GM21619 (cell line): Measurements from ENCODE around the gene HIF1AN.

Experiments
- ATAC-seq: cut with Tn5 transposase; IDR thresholded peaks from one replicate; pipeline ENCODE4 v1.9.1; 2021; ENCODE audit not compliant: unreplicated experiment

Gene HIF1AN

GRCh38 chr10:100535715-100536353 lies at the start of gene HIF1AN:
HIF1AN (plus strand) TSS chr10:100535943; CDS start chr10:100535959, 16 bp downstream.
- peak; percentile 92 for ATAC-seq

DNA sequence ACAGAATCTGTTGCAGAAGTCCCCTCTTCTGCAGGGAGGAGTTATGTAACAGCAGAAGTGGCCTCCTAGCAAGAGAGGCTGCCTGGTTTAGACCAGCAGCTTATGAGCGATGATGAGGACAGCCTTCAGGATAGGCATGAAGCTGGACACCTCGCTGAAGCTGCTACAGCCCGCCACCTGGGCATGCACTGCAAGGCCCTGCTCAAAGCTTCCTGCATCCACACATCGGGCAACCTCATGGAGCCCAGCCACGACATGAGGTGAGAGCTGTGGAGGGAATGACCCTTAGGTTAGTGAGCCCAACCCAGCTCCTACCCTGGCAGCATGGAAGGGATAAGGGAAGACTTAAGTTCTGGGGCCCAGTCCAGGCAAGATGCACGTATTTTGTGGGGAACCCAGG lies 48.2 kb upstream of the HIF1AN start:
- no peak for ATAC-seq

GRCh38 chr10:100489396-100489795 lies 46.3 kb upstream of the HIF1AN start:
- no peak for ATAC-seq

- no peak for ATAC-seq
Measured at GRCh38 chr10:100490531-100490930, 45.2 kb upstream of the HIF1AN start.

- no peak for ATAC-seq
Measured at GRCh38 chr10:100496567-100496966, 39.2 kb upstream of the HIF1AN start.

- no peak for ATAC-seq
Measured at GRCh38 chr10:100498059-100498458, 37.7 kb upstream of the HIF1AN start.

- ATAC-seq, result no peak
Measured at GRCh38 chr10:100501423-100501822, 34.3 kb upstream of the HIF1AN start.

DNA sequence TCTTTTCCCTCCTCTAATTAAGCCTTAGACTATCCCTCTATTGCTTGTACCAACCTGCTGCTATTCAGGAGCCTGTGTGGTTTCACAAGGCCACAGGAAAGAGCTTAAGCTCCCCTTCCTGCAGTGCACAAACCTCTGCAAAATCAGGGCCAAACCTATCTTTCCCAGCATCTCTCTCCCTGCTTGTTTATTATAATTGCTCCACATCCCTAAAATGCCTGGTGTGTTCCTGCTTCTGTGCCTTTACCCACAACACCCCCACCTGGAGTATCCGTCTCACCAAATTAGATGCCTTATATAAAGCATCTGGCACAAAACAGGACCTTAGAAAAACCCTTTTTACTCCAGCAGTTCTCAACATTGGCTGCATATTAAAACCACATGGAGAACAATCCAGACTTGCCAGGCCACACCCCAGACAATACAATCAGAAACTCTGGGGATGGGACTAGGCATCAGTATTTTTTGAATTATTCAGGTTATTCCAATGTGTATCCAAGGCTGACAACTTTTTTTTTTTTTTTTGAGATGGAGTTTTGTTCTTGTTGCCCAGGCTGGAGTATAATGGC lies 32.7 kb upstream of the HIF1AN start:
- ATAC-seq, result no peak

GRCh38 chr10:100504096-100504495 lies 31.6 kb upstream of the HIF1AN start:
- ATAC-seq, result no peak

DNA sequence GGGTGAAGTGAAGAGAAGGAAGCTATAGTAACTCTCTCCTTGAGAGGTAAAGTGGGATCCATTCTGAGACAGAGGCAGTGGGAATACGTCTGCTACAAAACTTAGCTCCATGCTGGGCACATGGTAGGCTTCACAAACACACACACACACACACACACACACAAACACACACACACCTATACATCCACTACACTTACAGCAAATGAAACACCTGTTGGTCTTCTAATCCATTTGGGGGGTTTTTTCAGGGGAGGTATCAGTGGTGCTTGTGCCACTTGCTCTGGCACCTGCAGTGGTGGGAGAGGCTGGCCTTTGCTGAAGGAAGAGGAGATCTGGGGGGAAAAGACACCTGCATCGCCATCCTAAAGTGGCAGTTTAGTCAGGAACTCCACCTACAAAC lies 30.6 kb upstream of the HIF1AN start:
- ATAC-seq, result no peak

GRCh38 chr10:100506596-100507356 lies 29.0 kb upstream of the HIF1AN start:
- no peak for ATAC-seq

DNA sequence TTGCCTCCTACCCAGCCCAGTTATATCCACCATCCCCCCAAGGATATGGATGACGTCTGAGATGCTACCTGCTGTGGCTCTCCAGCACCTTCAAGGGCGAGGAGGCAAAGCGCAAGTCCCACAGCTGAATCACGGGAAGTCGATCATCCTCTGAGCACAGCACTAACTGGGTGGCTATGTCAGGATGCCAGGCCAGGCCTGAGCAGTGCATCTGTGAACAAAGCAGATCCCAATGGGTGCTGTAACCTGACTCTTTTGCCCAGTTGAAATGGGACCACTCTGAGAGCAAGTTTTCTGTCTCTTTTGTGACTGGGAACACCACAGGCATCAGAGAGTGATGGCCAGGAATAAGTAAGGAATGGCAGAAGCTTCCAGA lies 28.4 kb upstream of the HIF1AN start:
- ATAC-seq, result no peak

DNA sequence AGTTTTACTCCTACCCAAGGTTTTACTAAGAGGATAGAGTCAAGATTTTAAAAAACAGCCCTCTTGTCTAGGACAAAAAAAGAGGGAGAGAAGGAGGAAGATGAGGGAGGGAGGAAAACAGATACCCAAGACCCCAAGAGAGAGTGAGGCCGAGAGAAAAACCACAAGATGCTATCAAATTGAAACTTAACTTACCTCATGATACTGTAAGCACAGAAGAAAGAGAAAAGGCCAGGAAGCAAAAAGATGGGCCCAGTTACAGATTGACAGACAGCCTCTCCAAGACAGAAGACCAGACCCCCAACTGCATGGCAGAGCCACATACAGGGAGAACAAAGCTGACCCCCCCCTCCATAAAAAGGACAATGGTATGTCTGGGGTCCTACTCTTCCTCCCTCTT lies 27.5 kb upstream of the HIF1AN start:
- no peak for ATAC-seq

DNA sequence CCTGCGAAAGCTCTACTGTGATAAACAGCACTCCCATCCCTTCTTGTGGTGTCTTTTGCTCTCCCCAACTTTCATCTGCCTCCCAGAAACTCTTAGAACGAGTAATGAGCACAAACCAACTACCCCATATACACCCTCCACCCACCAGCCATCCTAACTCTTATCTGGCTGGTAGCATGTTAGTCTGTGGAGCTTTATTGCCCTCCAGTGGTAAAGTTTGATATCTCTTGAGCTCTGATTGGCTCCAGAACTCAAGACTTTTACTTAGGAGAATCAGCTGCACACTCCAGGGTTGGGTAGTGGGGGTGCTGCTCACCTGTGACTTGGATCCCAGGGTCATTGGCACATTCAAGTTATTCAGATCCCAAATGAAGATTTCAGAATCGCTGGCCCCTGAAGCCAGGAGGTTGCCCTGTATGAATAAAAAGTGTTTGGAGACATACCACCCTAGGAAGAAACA lies 27.0 kb upstream of the HIF1AN start:
- ATAC-seq, result no peak

DNA sequence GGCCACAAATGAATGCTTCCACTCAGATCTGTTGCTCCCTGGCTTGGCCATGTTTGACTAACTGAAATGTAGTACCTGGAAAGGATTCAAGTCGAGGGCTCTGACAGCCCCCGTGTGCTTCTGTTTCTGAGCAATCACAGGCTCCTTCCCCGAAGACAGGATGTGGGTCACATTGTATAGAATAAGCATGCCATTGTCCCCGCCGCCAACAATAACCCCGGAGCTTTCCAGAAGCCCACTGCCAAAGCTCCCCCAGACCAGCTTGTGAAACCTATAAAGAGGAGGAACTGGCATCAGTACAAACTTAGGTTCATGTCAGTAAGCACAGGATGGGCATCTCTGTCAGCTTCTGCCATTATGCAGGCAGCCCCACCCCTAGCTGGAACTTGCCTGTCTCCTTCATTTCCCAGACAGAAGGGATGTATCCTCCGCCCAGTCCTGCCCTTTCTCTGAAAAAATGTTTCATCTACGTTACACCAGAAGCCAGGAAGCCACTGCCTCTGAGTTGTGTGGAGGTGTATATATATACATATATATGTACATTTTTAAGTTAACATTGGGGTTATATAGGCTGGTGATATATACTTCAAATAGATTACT lies 26.4 kb upstream of the HIF1AN start:
- no peak for ATAC-seq

DNA sequence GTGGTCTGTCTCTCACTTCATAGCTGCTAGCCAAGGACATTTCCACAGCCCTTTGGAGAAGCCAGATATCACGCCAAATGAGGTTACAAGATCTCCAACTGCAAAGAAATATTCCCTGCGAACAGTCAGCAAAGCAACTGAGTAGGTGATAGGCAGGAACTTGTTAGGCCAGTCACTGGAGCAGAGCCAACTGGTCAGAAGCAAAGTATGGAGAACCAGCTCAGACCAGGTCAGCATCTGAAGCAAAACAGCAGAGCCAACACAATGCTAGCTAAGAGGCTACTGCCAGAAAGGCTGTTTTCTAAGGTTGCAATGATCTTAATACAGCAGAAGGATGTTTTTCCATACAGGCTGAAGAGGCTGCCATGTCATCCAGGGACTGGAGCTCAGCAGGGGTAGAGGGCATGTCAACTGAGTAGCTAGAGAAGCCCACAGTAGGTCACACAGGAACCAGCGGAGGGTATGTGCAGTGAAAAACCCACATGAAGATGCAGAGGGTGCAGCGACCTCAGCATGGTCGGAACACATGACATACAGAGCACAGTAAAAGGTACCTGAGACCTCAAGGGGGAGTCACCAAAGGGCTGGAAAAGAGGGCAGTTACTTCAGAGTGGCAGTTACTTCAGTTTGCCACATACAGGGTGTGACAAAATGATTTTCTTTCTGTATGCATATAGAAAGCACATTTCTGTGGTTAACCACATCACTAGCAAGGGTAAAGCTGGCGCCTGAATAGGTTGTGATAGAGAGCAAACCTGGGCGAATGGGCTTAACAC lies 25.0 kb upstream of the HIF1AN start:
- no peak for ATAC-seq

- ATAC-seq, result no peak
Measured at GRCh38 chr10:100515612-100516011, 20.1 kb upstream of the HIF1AN start.

DNA sequence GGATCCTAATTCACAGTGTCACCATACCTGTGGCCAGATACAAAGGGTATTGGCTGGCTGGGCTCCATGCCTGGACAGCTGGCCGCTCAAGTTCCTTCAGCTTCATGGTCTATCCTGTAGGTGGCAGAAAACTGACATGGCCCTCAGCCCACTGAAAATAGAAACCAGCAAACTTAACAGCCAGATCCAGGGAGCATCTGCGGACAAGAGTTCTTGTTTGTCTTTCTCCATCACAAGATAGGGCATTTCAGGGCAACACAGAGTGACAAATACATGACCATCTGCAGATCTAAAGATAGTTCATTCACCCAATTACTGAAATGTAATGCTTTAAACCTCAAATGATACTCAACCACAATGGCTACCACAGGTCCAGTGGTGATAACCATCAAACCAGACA lies 18.9 kb upstream of the HIF1AN start:
- no peak for ATAC-seq

- ATAC-seq, result no peak
Measured at GRCh38 chr10:100518761-100519241, 16.9 kb upstream of the HIF1AN start.

- no peak for ATAC-seq
Measured at GRCh38 chr10:100519311-100520051, 16.3 kb upstream of the HIF1AN start, which contains the start of gene SEC31B. SEC31B (minus strand) TSS chr10:100519861; CDS start chr10:100516952, 2,909 bp downstream.
